GM18498 (cell line): ENCODE data around the gene FLII.

Experiments
- ATAC-seq: cut with Tn5 transposase; IDR thresholded peaks from one replicate; pipeline ENCODE4 v1.9.1; 2021; ENCODE audit warnings: mild to moderate bottlenecking, moderate library complexity; ENCODE audit not compliant: unreplicated experiment

The FLII gene

GRCh38 chr17:18260332-18261145, 2.0 kb upstream of the FLII start, which contains the start of gene MIEF2:
Gene MIEF2 (plus strand): TSS chr17:18260662. CDS start chr17:18262721, 2,059 bp downstream.
- peak; percentile 81 for ATAC-seq

- ATAC-seq = no peak
Observed at GRCh38 chr17:18259621-18260331, 1.2 kb upstream of the FLII start.

- ATAC-seq = peak; percentile 30
Observed at GRCh38 chr17:18257982-18258355, 569 bp downstream of the FLII start.

GRCh38 chr17:18257268-18257981, 1.1 kb downstream of the FLII start:
- ATAC-seq = peak; percentile 3

- ATAC-seq = no peak
Observed at GRCh38 chr17:18256776-18257175, 1.8 kb downstream of the FLII start.

- ATAC-seq = no peak
Observed at GRCh38 chr17:18256351-18256750, 2.2 kb downstream of the FLII start.

GRCh38 chr17:18254888-18255649, 3.5 kb downstream of the FLII start:
- ATAC-seq = no peak

GRCh38 chr17:18253947-18254821, 4.4 kb downstream of the FLII start:
- no peak for ATAC-seq

GRCh38 chr17:18253187-18253884, 5.2 kb downstream of the FLII start:
- no peak for ATAC-seq

- ATAC-seq = no peak
Observed at GRCh38 chr17:18252160-18252559, 6.4 kb downstream of the FLII start.

GRCh38 chr17:18251204-18251603, 7.3 kb downstream of the FLII start:
- no peak for ATAC-seq

GRCh38 chr17:18250708-18251107, 7.8 kb downstream of the FLII start:
- no peak for ATAC-seq

- ATAC-seq = no peak
Observed at GRCh38 chr17:18250259-18250658, 8.3 kb downstream of the FLII start.

- ATAC-seq = no peak
Observed at GRCh38 chr17:18248811-18249210, 9.7 kb downstream of the FLII start.

GRCh38 chr17:18248300-18248731, 10.2 kb downstream of the FLII start:
- peak; percentile 46 for ATAC-seq

- no peak for ATAC-seq
Observed at GRCh38 chr17:18247613-18248001, 10.9 kb downstream of the FLII start.

- ATAC-seq = no peak
Observed at GRCh38 chr17:18246880-18247612, 11.5 kb downstream of the FLII start.

GRCh38 chr17:18246109-18246725, 12.3 kb downstream of the FLII start:
- ATAC-seq = no peak
